Right lobe of liver (tissue), 4 donors: ENCODE measurements around the gene SCAMP3.

Experiments used
- POLR2A ChIP-seq: fragments of 450-650 bp; IDR thresholded peaks from one replicate; pipeline ENCODE4 v1.6.1; 2017; ENCODE audit warnings: antibody characterized with exemption, mild to moderate bottlenecking
- TF ChIP-seq, protein P1 (sequence below), 4 donors: fragments of 200-600 bp in 3 of 4; fragments of 450-650 bp in 1 of 4; IDR thresholded peaks; one replicate each; pipeline versions ENCODE4 v1.5.1 to v1.8.0; 2016 to 2022; ENCODE audit warnings: antibody characterized with exemption in 4 of 4, mild to moderate bottlenecking in 2 of 4
- donor health status: DM: no; HTN: no; CAD: no.
- donor health status: DM: no; HTN: no; CAD: no.
- donor health status: DM: no; HTN: yes; CAD: no.

DNA sequence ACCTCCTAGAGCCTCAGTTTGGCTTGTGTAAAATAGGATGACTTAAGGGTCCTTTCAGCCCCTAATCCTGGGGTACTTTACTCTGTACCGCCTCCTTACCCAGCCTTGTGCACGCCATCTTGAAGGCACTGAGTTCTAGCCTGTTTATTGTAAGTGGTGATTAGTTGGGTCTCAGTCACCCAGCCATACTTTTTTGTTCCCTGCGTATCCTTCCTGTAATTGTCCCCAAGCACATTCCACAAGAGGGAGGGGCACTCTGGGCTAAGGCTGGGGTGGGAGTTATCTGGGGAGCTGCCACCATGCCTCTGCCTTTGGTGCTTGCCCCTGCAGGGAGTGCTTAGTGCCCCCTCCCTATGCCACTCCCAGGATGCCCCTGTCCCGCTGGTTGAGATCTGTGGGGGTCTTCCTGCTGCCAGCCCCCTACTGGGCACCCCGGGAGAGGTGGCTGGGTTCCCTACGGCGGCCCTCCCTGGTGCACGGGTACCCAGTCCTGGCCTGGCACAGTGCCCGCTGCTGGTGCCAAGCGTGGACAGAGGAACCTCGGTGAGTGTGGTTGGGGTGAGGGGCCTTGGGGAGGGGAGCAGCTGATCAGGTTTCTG, 47.4 kb upstream of the SCAMP3 start:
- TF ChIP-seq, protein P1, sequence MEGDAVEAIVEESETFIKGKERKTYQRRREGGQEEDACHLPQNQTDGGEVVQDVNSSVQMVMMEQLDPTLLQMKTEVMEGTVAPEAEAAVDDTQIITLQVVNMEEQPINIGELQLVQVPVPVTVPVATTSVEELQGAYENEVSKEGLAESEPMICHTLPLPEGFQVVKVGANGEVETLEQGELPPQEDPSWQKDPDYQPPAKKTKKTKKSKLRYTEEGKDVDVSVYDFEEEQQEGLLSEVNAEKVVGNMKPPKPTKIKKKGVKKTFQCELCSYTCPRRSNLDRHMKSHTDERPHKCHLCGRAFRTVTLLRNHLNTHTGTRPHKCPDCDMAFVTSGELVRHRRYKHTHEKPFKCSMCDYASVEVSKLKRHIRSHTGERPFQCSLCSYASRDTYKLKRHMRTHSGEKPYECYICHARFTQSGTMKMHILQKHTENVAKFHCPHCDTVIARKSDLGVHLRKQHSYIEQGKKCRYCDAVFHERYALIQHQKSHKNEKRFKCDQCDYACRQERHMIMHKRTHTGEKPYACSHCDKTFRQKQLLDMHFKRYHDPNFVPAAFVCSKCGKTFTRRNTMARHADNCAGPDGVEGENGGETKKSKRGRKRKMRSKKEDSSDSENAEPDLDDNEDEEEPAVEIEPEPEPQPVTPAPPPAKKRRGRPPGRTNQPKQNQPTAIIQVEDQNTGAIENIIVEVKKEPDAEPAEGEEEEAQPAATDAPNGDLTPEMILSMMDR (IDR thresholded peaks at IDR 0.05) = no peak
- TF ChIP-seq POLR2A = no peak
